Natural killer cell (primary cell): Measurements from ENCODE around the gene ETV3. TPM values are rescaled to one million over a fixed set of nuclear protein-coding genes. Genes with fewer than 3 reads are reported as not detected.

Experiments
- ATAC-seq, 3 donors: fragments of 150-1000 bp in 2 of 3; fragments of 200-7000 bp in 1 of 3; cut with Tn5 transposase; 1 replicate in 1 of 3; 2 replicates in 2 of 3; pipeline ENCODE4 v1.10.0; 2021; ENCODE audit warnings: mild to moderate bottlenecking in 2 of 3, moderate library complexity in 2 of 3
- DNase-seq, 2 donors: peaks; one replicate each; pipeline versions ENCODE4 v3.0.0 to v3.0.0-alpha.2; 2013 to 2021; ENCODE audit warnings: mixed read lengths in 1 of 2
- H3K27ac ChIP-seq: one replicate; pipeline ENCODE4 v1.5.1; 2013; ENCODE audit warnings: mild to moderate bottlenecking, low read length
- H3K27me3 ChIP-seq: one replicate; pipeline ENCODE4 v1.6.1; 2013; ENCODE audit warnings: low read length; ENCODE audit not compliant: control insufficient read depth, insufficient read depth
- H3K36me3 ChIP-seq: one replicate; pipeline ENCODE4 v1.6.1; 2013; ENCODE audit warnings: low read length; ENCODE audit not compliant: control insufficient read depth, insufficient read depth
- H3K4me1 ChIP-seq: one replicate; pipeline ENCODE4 v1.6.1; 2013; ENCODE audit warnings: low read length; ENCODE audit not compliant: control insufficient read depth, insufficient read depth
- H3K4me3 ChIP-seq: one replicate; pipeline ENCODE4 v1.5.1; 2013; ENCODE audit warnings: low read length
- H3K9me3 ChIP-seq: one replicate; pipeline ENCODE4 v1.6.1; 2013; ENCODE audit warnings: low read length; ENCODE audit not compliant: control insufficient read depth, insufficient read depth
- H3K27ac Mint-ChIP-seq, 2 donors: one replicate each; pipeline ENCODE4 v1.8.0; 2022; ENCODE audit warnings: mild to moderate bottlenecking in 2 of 2, mixed read lengths in 2 of 2, moderate library complexity in 1 of 2
- H3K27me3 Mint-ChIP-seq, 2 donors: one replicate each; pipeline ENCODE4 v1.8.0; 2022; ENCODE audit warnings: low read depth in 2 of 2, mixed read lengths in 2 of 2
- H3K36me3 Mint-ChIP-seq: one replicate; pipeline ENCODE4 v1.8.0; 2022; ENCODE audit warnings: mixed read lengths
- H3K4me1 Mint-ChIP-seq, 2 donors: one replicate each; pipeline ENCODE4 v1.8.0; 2022; ENCODE audit warnings: mixed read lengths in 2 of 2
- H3K4me3 Mint-ChIP-seq: one replicate; pipeline ENCODE4 v1.8.0; 2022; ENCODE audit warnings: mild to moderate bottlenecking, moderate library complexity, mixed read lengths
- H3K9me3 Mint-ChIP-seq, 2 donors: one replicate each; pipeline ENCODE4 v1.8.0; 2022; ENCODE audit warnings: mixed read lengths in 2 of 2
- CTCF ChIP-seq: fragments of 200-600 bp; IDR thresholded peaks from one replicate; pipeline ENCODE4 v1.8.0; 2022; ENCODE audit warnings: antibody characterized with exemption
- WGBS: methylation state at CpG from one replicate; pipeline ENCODE4 v1.1.7; 2013; ENCODE audit warnings: missing lambda C conversion rate; ENCODE audit not compliant: insufficient coverage; 5-methylcytosine and 5-hydroxymethylcytosine counted together
- intact Hi-C: fragments of 100-400 bp; cut with micrococcal nuclease; formaldehyde crosslinking; loops from one replicate; pipeline ENCODE4 v1.14.2; 2022
- total RNA-seq, 4 donors: library from RNA; stranded (reverse); fragments of 120-200 nt in 1 of 4; gene quantifications; one replicate each; pipeline versions ENCODE4 v1.2.3 to v1.2.4, GENCODE V29; 2013 to 2022

Gene ETV3
- total RNA-seq, 3 donors from 2014 or later (not counting 1 experiment from before 2014, with no cell fraction given), result 58.3 to 101 (median 76.6) TPM

- Histone ChIP-seq H3K9me3 (no peaks in the 10 kb centered on the region), H3K27me3 (no peaks in the 10 kb centered on the region), H3K4me1 (peaks cover 23% of the 10 kb centered on the region), H3K36me3 (no peaks in the 10 kb centered on the region), H3K4me3 (no peak overlapping the region), H3K27ac (no peak overlapping the region)
- no peaks in the 10 kb centered on the region for H3K36me3 Mint-ChIP-seq
- no peak for TF ChIP-seq CTCF
- H3K9me3 Mint-ChIP-seq, result no peaks in the 10 kb centered on the region
- H3K27me3 Mint-ChIP-seq, result peaks cover 12 to 31% of the 10 kb centered on the region in 2 donors
- 86% methylated on average over 5 of the region's 5 CpGs for WGBS
- no peak for DNase-seq
- no peak overlapping the region for H3K4me3 Mint-ChIP-seq
- peak overlapping the region in 1 of 2 donors; percentile 8 for H3K27ac Mint-ChIP-seq
- intact Hi-C loops, result no loop called here
- no peak for ATAC-seq
- H3K4me1 Mint-ChIP-seq, result peaks cover 14 to 15% of the 10 kb centered on the region in 2 donors
These were observed 16.1 kb upstream of the ETV3 start for GRCh38 chr1:157154291-157154690.

- intact Hi-C loops, result no loop called here
- Histone ChIP-seq H3K4me1 (peaks cover 23% of the 10 kb centered on the region), H3K4me3 (no peak overlapping the region), H3K27me3 (no peaks in the 10 kb centered on the region), H3K36me3 (no peaks in the 10 kb centered on the region), H3K27ac (no peak overlapping the region), H3K9me3 (no peaks in the 10 kb centered on the region)
- Mint-ChIP-seq H3K4me3 (no peak overlapping the region), H3K9me3 (no peaks in the 10 kb centered on the region), H3K27me3 (peaks cover 12 to 26% of the 10 kb centered on the region in 2 donors), H3K27ac (peak overlapping the region in 1 of 2 donors; percentile 8), H3K36me3 (no peaks in the 10 kb centered on the region), H3K4me1 (peaks cover 14 to 15% of the 10 kb centered on the region in 2 donors)
- no peak for DNase-seq
- no peak for ATAC-seq
- WGBS, result no CpG with 5 or more reads among the region's 1 CpG
- no peak for TF ChIP-seq CTCF
These were observed 15.6 kb upstream of the ETV3 start for GRCh38 chr1:157153746-157154145.

GRCh38 chr1:157152510-157152909 is 14.3 kb upstream of the ETV3 start:
- H3K27me3 Mint-ChIP-seq, result peaks cover 6 to 19% of the 10 kb centered on the region in 2 donors
- intact Hi-C loops, result no loop called here
- H3K4me1 Mint-ChIP-seq, result peaks cover 14 to 15% of the 10 kb centered on the region in 2 donors

More at GRCh38 chr1:157152510-157152909, 14.3 kb upstream of the ETV3 start:
- no peak for DNase-seq
- Histone ChIP-seq H3K4me3 (no peak overlapping the region), H3K27me3 (no peaks in the 10 kb centered on the region), H3K27ac (no peak overlapping the region), H3K4me1 (peaks cover 23% of the 10 kb centered on the region), H3K9me3 (no peaks in the 10 kb centered on the region), H3K36me3 (no peaks in the 10 kb centered on the region)
- H3K27ac Mint-ChIP-seq, result no peak overlapping the region
- H3K36me3 Mint-ChIP-seq, result no peaks in the 10 kb centered on the region
- H3K4me3 Mint-ChIP-seq, result no peak overlapping the region
- no peak for TF ChIP-seq CTCF
- no peaks in the 10 kb centered on the region for H3K9me3 Mint-ChIP-seq
- ATAC-seq, result no peak
- WGBS, result 89% methylated on average over 2 of the region's 2 CpGs
